ENCODE measurements around the gene ATF1. TPM values are rescaled to one million over a fixed set of nuclear protein-coding genes. Genes with fewer than 3 reads are reported as not detected.
"Not testable (repeated sequence)": the region's sequence is repeated elsewhere in the genome, so short reads cannot be mapped to it uniquely, and the experiment has no call there.

ATF1 gene
- total RNA-seq, 2 donors from 2014 or later: 23.2 to 26.0 TPM

- ATAC-seq: no peak
- intact Hi-C loops (cut with DNase I): no loop called here
- no peak for DNase-seq
Observed at GRCh38 chr12:50750366-50750765, 13.5 kb upstream of the ATF1 start.

- ATAC-seq: peak; percentile 68 to 77
Observed at GRCh38 chr12:50751948-50752721, 11.8 kb upstream of the ATF1 start.

GRCh38 chr12:50753232-50753769 is 10.6 kb upstream of the ATF1 start:
- ATAC-seq (peak in 1 of 2 donors; percentile 21), DNase-seq (no peak)
- intact Hi-C loops (cut with DNase I): no loop called here

More at GRCh38 chr12:50751948-50752721, 11.8 kb upstream of the ATF1 start:
- intact Hi-C loops (cut with DNase I): no loop called here
- no peak for DNase-seq

- intact Hi-C loops (cut with DNase I): no loop called here
- DNase-seq (peak; percentile 54), ATAC-seq (peak; percentile 80 to 82)
Observed at GRCh38 chr12:50764286-50765094, 589 bp downstream of the ATF1 start.

- ATAC-seq (peak; percentile 24 to 31), DNase-seq (no peak)
- intact Hi-C loops (cut with DNase I): no loop called here
Observed at GRCh38 chr12:50765095-50765911, 1.4 kb downstream of the ATF1 start.

GRCh38 chr12:50768391-50768790 is 4.5 kb downstream of the ATF1 start:
- no peak for ATAC-seq

GRCh38 chr12:50768813-50769212 is 4.9 kb downstream of the ATF1 start:
- ATAC-seq; intact Hi-C loops (cut with DNase I); DNase-seq: not testable (repeated sequence)

More at GRCh38 chr12:50768391-50768790, 4.5 kb downstream of the ATF1 start:
- DNase-seq: no peak
- intact Hi-C loops (cut with DNase I): no loop called here

- DNase-seq: no peak
- no peak for ATAC-seq
- intact Hi-C loops (cut with DNase I): no loop called here
Observed at GRCh38 chr12:50771409-50771808, 7.5 kb downstream of the ATF1 start.

GRCh38 chr12:50772470-50772869 is 8.6 kb downstream of the ATF1 start:
- intact Hi-C loops (cut with DNase I): no loop called here
- DNase-seq: no peak
- no peak for ATAC-seq

- ATAC-seq: no peak
- intact Hi-C loops (cut with DNase I): no loop called here
- DNase-seq: no peak
Observed at GRCh38 chr12:50772877-50773276, 9.0 kb downstream of the ATF1 start.

GRCh38 chr12:50775251-50775650 is 11.3 kb downstream of the ATF1 start:
- intact Hi-C loops (cut with DNase I): no loop called here
- ATAC-seq (no peak), DNase-seq (no peak)

- no peak for ATAC-seq
- intact Hi-C loops (cut with DNase I): no loop called here
- no peak for DNase-seq
Observed at GRCh38 chr12:50776749-50777728, 13.1 kb downstream of the ATF1 start.

- DNase-seq (no peak), ATAC-seq (no peak)
- intact Hi-C loops (cut with DNase I): no loop called here
Observed at GRCh38 chr12:50778663-50779590, 15.0 kb downstream of the ATF1 start.

- no peak for DNase-seq
Observed at GRCh38 chr12:50780013-50780412, 16.1 kb downstream of the ATF1 start.

GRCh38 chr12:50784501-50784900 is 20.6 kb downstream of the ATF1 start:
- ATAC-seq: no peak

More at GRCh38 chr12:50780013-50780412, 16.1 kb downstream of the ATF1 start:
- no peak for ATAC-seq
- intact Hi-C loops (cut with DNase I): no loop called here

GRCh38 chr12:50785406-50786001 is 21.6 kb downstream of the ATF1 start:
- no peak for DNase-seq
- no peak for ATAC-seq
- intact Hi-C loops (cut with DNase I): no loop called here

More at GRCh38 chr12:50784501-50784900, 20.6 kb downstream of the ATF1 start:
- intact Hi-C loops (cut with DNase I): no loop called here
- no peak for DNase-seq

Data from left cardiac atrium (tissue), 4 donors.